AG04450 (cell line): Measurements from ENCODE around the gene SOWAHA. TPM values are rescaled to one million over a fixed set of nuclear protein-coding genes. Genes with fewer than 3 reads are reported as not detected.

Experiments used
- CTCF ChIA-PET: fragments of 300-600, 350-600 bp; formaldehyde crosslinking; extraction: SDS; loops from one replicate; lab custom pipeline; 2022; ENCODE audit warnings: antibody characterized with exemption, inconsistent platforms; lab: Charles Lee
- POLR2A ChIA-PET: fragments of 350-600 bp; formaldehyde crosslinking; extraction: SDS; loops from one replicate; lab custom pipeline; 2021; ENCODE audit warnings: antibody characterized with exemption, inconsistent platforms; lab: Yijun Ruan, JAX
- DNase-seq: peaks from one replicate; pipeline ENCODE4 v3.0.0-alpha.2; 2011; ENCODE audit warnings: low read depth, low spot score
- H3K27ac ChIP-seq: one replicate; pipeline ENCODE4 v1.5.1; 2012; ENCODE audit warnings: low read depth, low read length, control low read depth
- H3K27me3 ChIP-seq: one replicate; pipeline ENCODE4 v1.6.0; 2012; ENCODE audit warnings: low read length; ENCODE audit not compliant: control insufficient read depth, insufficient read depth
- H3K4me3 ChIP-seq: 2 replicates; pipeline ENCODE4 v1.5.1; 2011; ENCODE audit warnings: mild to moderate bottlenecking, low read depth, low read length, control low read depth
- H3K9me3 ChIP-seq: 2 replicates; pipeline ENCODE4 v1.5.1; 2012; ENCODE audit warnings: low read length; ENCODE audit not compliant: control insufficient read depth, insufficient read depth
- polyA plus RNA-seq: library from polyadenylated mRNA; depleted of rRNA; stranded (reverse); fragments of >200 nt; gene quantifications from 2 replicates; pipeline ENCODE4 v1.2.3, GENCODE V29; 2011
- TF ChIP-seq, protein P1 (sequence below): IDR thresholded peaks from 2 replicates; pipeline ENCODE4 v1.5.1; 2011; ENCODE audit warnings: low read depth, low read length, control low read depth, inconsistent platforms

SOWAHA gene
- polyA plus RNA-seq, 1 experiment, result not detected

DNA sequence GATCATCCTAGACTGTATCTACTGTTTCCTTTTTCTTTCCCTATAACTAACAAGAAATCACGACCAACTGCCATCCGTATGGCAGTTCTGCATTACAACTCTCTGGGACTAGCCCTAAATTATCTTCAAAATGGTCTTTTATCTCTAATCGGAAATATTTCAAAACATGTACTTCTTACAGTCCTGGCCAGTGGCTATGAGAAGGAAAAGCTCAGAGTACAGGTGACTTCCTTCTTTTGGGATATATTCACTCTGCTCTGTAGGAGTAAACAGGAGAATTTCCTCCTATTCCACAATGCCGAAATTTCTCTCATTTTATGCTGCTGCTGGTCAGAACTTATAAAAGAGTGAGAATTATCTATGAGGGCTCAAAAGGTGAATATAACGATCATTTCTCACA is 34.2 kb upstream of the SOWAHA start:
- Histone ChIP-seq H3K27ac (no peak overlapping the region), H3K4me3 (no peak overlapping the region), H3K27me3 (no peaks in the 10 kb centered on the region), H3K9me3 (no peaks in the 10 kb centered on the region)
- CTCF ChIA-PET, result interaction anchor here (1.9 kb wide), 1 partner anchor 41 kb away, joined by 11 read pairs; no protein-coding TSS in a partner anchor
- TF ChIP-seq, protein P1, sequence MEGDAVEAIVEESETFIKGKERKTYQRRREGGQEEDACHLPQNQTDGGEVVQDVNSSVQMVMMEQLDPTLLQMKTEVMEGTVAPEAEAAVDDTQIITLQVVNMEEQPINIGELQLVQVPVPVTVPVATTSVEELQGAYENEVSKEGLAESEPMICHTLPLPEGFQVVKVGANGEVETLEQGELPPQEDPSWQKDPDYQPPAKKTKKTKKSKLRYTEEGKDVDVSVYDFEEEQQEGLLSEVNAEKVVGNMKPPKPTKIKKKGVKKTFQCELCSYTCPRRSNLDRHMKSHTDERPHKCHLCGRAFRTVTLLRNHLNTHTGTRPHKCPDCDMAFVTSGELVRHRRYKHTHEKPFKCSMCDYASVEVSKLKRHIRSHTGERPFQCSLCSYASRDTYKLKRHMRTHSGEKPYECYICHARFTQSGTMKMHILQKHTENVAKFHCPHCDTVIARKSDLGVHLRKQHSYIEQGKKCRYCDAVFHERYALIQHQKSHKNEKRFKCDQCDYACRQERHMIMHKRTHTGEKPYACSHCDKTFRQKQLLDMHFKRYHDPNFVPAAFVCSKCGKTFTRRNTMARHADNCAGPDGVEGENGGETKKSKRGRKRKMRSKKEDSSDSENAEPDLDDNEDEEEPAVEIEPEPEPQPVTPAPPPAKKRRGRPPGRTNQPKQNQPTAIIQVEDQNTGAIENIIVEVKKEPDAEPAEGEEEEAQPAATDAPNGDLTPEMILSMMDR, result no peak
- DNase-seq, result no peak
- POLR2A ChIA-PET, result no interaction called here

DNA sequence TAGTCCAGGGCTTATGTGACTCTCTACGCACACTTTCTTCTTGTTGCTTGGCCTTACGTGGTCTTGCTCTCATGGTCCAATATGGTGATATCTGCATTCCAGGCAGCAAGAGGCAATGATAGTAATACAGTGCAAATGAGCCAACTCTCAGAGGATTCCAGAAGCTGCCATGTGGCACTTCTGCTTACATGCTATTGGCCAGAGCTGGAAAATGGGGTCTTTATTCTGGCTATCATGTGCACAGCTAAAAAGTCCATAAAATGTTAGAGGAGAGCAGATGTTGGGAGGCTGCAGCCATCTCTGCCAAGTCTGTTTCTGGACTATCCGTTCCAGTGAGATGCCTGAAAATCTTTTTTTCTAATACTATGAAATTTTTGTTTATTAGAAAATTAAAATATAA is 33.1 kb upstream of the SOWAHA start:
- TF ChIP-seq, protein P1, result no peak
- H3K27me3 ChIP-seq, result no peaks in the 10 kb centered on the region
- H3K9me3 ChIP-seq, result no peaks in the 10 kb centered on the region
- ChIA-PET POLR2A (no interaction called here), CTCF (no interaction called here)
- no peak overlapping the region for H3K4me3 ChIP-seq
- no peak overlapping the region for H3K27ac ChIP-seq
- DNase-seq, result no peak

DNA sequence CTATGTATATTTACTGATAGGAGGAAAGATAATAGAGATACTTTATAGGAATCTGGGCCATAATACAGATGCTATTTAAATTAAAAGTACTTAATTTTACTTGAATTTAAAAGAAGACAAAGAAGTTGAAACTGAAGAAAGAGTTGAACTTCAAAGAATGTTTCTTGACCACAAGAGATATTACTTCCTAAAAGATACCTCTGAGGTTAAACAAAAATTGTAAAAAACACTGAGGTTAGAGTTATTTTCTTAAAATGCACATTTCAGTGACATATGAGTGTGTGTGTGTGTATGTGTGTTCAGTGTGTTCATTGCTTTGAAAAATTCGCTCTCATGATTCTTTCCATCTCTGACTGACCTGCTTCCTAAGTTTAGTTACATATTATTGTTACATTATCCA is 32.5 kb upstream of the SOWAHA start:
- H3K4me3 ChIP-seq, result no peak overlapping the region
- no peak overlapping the region for H3K27ac ChIP-seq
- ChIA-PET CTCF (interaction anchor here (1.5 kb wide), 1 partner anchor 12 kb away, joined by 3 read pairs; no protein-coding TSS in a partner anchor), POLR2A (no interaction called here)
- TF ChIP-seq, protein P1, result no peak
- H3K27me3 ChIP-seq, result no peaks in the 10 kb centered on the region
- H3K9me3 ChIP-seq, result no peaks in the 10 kb centered on the region
- no peak for DNase-seq

DNA sequence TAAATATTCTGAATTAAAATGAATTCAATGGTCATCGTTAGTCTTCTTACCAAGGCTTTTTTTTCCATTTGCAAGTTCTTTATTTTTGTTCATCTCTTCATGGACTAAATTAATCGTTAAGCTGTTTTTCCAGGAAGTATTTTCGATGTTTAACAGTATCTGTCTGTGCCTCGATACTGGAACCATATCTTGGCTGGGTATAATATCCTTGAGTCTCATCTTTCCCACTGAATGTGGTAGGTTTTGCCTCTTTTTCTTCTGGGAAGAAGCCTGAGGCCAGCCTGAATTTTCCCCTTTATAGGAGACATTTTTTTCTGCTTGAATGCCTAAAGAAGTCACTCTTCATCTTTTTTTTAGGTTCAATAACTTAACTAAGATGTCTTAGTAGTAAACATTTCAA is 32.1 kb upstream of the SOWAHA start:
- H3K4me3 ChIP-seq, result no peak overlapping the region
- H3K27me3 ChIP-seq, result no peaks in the 10 kb centered on the region
- H3K27ac ChIP-seq, result no peak overlapping the region
- POLR2A ChIA-PET, result no interaction called here
- DNase-seq, result no peak
- TF ChIP-seq, protein P1, result no peak
- CTCF ChIA-PET, result interaction anchor here (1.5 kb wide), 1 partner anchor 12 kb away, joined by 3 read pairs; no protein-coding TSS in a partner anchor
- no peaks in the 10 kb centered on the region for H3K9me3 ChIP-seq

DNA sequence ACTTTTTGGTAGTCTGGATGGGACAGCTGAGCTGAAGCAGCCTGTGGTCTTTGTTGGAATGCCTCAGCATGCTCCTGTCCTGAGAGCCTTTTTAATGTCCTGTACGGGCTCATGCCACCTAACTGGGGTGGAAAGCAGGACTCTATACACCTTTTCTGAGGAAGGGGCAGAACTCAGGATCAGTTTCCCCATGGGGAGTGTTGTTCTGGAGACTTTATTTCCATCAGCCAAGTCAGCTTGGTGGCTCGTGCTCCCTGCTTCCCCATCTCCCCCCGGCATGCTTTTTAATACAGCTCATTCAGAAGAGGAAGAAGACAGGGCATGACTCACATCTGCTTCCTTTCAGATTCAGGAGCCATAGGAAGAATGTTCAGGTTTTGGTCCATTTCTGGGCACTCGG is 31.0 kb upstream of the SOWAHA start:
- ChIA-PET CTCF (interaction anchor here (0.5 to 1.5 kb wide), 3 partner anchors 11 to 39 kb away, joined by 3 to 6 read pairs (median 3); no protein-coding TSS in a partner anchor), POLR2A (no interaction called here)
- Histone ChIP-seq H3K27me3 (no peaks in the 10 kb centered on the region), H3K9me3 (no peaks in the 10 kb centered on the region), H3K4me3 (no peak overlapping the region), H3K27ac (no peak overlapping the region)
- TF ChIP-seq, protein P1, result no peak
- no peak for DNase-seq
